Nephron progenitor cell (in vitro differentiated cells): ENCODE data around the gene RNH1.
A peak's percentile ranks its signal among the peaks of the same experiment; 100 is the strongest.

ENCODE experiments used
- DNase-seq: peaks from one replicate; pipeline ENCODE4 v3.0.0; 2021
- H3K27ac Mint-ChIP-seq: 2 replicates; pipeline ENCODE4 v1.8.0; 2021; ENCODE audit warnings: mild to moderate bottlenecking, moderate library complexity, mixed read lengths
- H3K27me3 Mint-ChIP-seq: 2 replicates; pipeline ENCODE4 v1.8.0; 2021; ENCODE audit warnings: mild to moderate bottlenecking, low read depth, mixed read lengths; ENCODE audit not compliant: poor library complexity
- H3K36me3 Mint-ChIP-seq: 2 replicates; pipeline ENCODE4 v1.8.0; 2021; ENCODE audit warnings: low read depth, mixed read lengths
- H3K4me1 Mint-ChIP-seq: 2 replicates; pipeline ENCODE4 v1.8.0; 2021; ENCODE audit warnings: mixed read lengths
- H3K4me3 Mint-ChIP-seq: 2 replicates; pipeline ENCODE4 v1.8.0; 2021; ENCODE audit warnings: mild to moderate bottlenecking, moderate library complexity, mixed read lengths
- H3K9me3 Mint-ChIP-seq: 2 replicates; pipeline ENCODE4 v1.8.0; 2021; ENCODE audit warnings: mild to moderate bottlenecking, moderate library complexity, mixed read lengths
- TF ChIP-seq, protein P1 (sequence below): fragments of 200-600 bp; sonication (generic); IDR thresholded peaks from 2 replicates; pipeline ENCODE4 v1.5.0; 2021; ENCODE audit warnings: antibody characterized with exemption

Gene RNH1

GRCh38 chr11:496834-497564, 10.0 kb downstream of the RNH1 start:
- no peak for DNase-seq
- peaks cover 15% of the 10 kb centered on the region for H3K9me3 Mint-ChIP-seq
- peaks cover 3% of the 10 kb centered on the region for H3K27me3 Mint-ChIP-seq
- TF ChIP-seq, protein P1, sequence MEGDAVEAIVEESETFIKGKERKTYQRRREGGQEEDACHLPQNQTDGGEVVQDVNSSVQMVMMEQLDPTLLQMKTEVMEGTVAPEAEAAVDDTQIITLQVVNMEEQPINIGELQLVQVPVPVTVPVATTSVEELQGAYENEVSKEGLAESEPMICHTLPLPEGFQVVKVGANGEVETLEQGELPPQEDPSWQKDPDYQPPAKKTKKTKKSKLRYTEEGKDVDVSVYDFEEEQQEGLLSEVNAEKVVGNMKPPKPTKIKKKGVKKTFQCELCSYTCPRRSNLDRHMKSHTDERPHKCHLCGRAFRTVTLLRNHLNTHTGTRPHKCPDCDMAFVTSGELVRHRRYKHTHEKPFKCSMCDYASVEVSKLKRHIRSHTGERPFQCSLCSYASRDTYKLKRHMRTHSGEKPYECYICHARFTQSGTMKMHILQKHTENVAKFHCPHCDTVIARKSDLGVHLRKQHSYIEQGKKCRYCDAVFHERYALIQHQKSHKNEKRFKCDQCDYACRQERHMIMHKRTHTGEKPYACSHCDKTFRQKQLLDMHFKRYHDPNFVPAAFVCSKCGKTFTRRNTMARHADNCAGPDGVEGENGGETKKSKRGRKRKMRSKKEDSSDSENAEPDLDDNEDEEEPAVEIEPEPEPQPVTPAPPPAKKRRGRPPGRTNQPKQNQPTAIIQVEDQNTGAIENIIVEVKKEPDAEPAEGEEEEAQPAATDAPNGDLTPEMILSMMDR, result no peak
- peaks cover 17% of the 10 kb centered on the region for H3K4me1 Mint-ChIP-seq
- H3K36me3 Mint-ChIP-seq, result peaks cover 53% of the 10 kb centered on the region
- peak overlapping the region; percentile 71 for H3K27ac Mint-ChIP-seq
- no peak overlapping the region for H3K4me3 Mint-ChIP-seq

DNA sequence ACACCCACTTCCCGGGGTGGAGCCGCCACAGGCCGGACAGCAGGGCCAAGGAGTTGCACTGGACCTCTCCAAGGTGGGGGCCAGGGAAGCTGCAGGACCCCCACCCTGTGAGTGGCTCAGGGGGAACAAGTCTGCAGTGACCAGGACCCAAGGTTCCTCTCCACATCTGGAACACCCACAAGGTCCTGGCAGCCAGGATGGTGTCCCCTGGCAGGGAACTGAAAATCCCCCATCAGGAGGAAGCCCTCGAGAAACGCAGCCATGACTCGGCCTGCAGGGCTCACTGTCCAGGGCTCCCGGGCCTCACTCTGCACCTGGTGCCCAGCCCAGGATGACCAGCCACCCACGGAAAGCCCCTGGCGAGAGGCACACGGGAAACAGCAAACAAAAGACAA, 11.5 kb downstream of the RNH1 start:
- Mint-ChIP-seq H3K27ac (peak overlapping the region; percentile 98), H3K4me1 (peaks cover 17% of the 10 kb centered on the region), H3K27me3 (peaks cover 3% of the 10 kb centered on the region), H3K9me3 (peaks cover 15% of the 10 kb centered on the region), H3K4me3 (no peak overlapping the region), H3K36me3 (peaks cover 56% of the 10 kb centered on the region)
- TF ChIP-seq, protein P1, result no peak
- DNase-seq, result no peak

- Mint-ChIP-seq H3K27me3 (peaks cover 3% of the 10 kb centered on the region), H3K4me3 (no peak overlapping the region), H3K4me1 (peaks cover 17% of the 10 kb centered on the region), H3K36me3 (peaks cover 56% of the 10 kb centered on the region), H3K9me3 (peaks cover 15% of the 10 kb centered on the region), H3K27ac (peak overlapping the region; percentile 98)
- DNase-seq, result no peak
- TF ChIP-seq, protein P1, result no peak
Observed at GRCh38 chr11:494761-495536, 12.1 kb downstream of the RNH1 start.

- no peak overlapping the region for H3K4me3 Mint-ChIP-seq
- peaks cover 16% of the 10 kb centered on the region for H3K4me1 Mint-ChIP-seq
- H3K27me3 Mint-ChIP-seq, result peaks cover 2% of the 10 kb centered on the region
- peaks cover 41% of the 10 kb centered on the region for H3K36me3 Mint-ChIP-seq
- TF ChIP-seq, protein P1, result no peak
- H3K27ac Mint-ChIP-seq, result peak overlapping the region; percentile 84
- DNase-seq, result no peak
- H3K9me3 Mint-ChIP-seq, result peaks cover 13% of the 10 kb centered on the region
Observed at GRCh38 chr11:492427-493226, 14.4 kb downstream of the RNH1 start.

DNA sequence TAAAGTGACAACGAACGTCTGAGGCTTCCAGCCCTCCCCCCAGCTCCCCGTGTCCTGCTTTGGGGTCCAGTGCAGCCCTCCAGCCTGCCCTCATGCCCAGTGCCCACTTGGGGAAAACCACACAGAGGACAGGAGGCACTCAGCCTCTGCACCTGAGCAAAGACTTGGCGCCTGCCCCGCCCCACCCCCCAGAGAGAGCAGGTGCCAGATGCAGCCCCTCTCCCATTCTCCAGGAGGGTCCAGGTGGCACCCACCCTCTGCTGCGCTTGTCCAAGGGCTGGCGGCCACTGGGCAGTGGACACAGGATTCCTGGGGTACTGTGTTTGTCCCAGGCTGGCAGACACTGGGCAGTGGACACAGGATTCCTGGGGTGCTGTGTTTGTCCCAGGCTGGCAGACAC, 15.7 kb downstream of the RNH1 start:
- peaks cover 32% of the 10 kb centered on the region for H3K36me3 Mint-ChIP-seq
- TF ChIP-seq, protein P1, result no peak
- no peak for DNase-seq
- H3K27ac Mint-ChIP-seq, result no peak overlapping the region
- no peak overlapping the region for H3K4me3 Mint-ChIP-seq
- H3K4me1 Mint-ChIP-seq, result peaks cover 8% of the 10 kb centered on the region
- peaks cover 4% of the 10 kb centered on the region for H3K9me3 Mint-ChIP-seq
- H3K27me3 Mint-ChIP-seq, result no peaks in the 10 kb centered on the region
